Measurements from ENCODE around the gene TSPAN8.
"Not testable (repeated sequence)": the region's sequence is repeated elsewhere in the genome, so short reads cannot be mapped to it uniquely, and the experiment has no call there.

The TSPAN8 gene

DNA sequence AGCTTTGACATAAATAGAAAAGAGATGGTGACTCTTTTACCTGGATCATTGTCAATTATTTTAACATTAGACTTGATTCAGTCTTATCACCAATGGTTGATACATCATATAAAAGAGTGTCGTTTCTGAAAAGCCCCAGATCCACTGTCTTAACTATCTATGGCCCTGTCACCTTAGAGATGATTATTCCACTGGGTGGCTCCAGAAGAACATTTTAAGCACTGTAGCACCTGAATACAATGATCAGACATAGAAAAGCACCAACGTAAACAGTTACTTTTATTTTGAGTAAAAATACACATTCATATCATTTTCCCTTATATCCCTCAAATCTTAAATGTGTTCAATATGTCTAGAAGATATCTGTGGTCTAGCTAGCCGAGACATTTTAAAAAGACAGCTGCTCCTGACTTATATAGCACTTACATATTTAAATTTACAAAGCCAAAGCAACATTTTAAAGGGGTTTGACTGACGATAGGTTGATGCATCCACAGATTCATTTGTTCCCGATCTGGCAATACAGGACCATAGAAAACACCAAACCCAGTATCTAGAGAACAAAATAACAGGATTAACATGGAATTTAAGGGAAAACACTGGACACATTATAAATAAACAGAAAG, 32.9 kb downstream of the TSPAN8 start:
- DNase-seq, result no peak

DNA sequence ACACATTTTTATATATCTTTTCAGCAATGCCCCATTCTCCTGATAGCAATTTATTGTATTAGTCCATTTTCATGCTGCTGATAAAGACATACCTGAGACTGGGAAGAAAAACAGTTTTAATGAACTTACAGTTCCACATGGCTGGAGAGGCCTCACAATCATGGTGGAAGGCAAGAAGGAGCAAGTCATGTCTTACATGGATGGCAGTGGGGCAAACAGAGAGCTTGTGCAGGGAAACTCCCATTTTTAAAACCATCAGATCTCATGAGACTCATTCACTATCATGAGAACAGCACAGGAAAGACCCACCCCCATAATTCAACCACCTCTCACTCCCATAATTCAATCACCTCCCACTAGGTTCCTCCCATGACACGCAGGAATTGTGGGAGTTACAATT, 44.7 kb downstream of the TSPAN8 start:
- not testable (repeated sequence) for DNase-seq

DNA sequence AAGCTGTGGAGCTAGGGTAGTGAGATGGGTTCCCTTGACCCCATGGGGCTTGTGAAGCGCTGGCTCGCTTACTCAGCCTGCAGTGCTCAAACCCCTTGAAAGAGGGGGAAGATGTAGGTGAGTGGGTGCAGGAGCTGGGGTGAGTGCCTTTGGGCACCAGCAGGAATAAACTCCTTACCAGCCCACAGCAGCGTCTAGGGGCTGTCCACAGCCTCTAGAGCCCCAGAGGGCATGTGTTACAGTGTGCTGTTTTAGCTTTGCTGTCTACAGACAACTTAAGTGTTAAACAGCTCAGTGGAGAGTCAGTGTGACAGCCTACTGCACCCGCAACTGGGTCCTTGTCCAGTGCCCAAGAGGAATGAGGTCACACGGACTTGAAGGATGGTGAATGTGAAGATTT, 48.0 kb downstream of the TSPAN8 start:
- DNase-seq, result no peak

DNA sequence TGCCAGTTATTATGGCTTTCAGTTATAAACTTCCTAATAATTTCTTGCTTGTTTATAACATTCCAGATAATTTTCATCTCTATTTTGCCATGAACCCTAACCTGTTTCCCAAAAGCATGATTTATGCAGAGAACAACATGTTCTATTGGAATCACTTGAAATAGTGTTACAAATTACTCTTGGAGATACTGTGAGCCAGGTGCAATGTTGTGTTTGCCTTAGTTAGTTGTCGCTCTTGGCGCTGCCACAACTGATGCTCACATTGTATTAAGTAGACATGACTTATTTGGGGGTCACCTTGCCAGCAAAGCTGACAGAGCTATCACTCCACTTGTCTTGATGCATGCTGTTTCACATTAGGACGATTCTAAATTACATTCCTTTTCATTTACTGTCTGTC, 49.4 kb downstream of the TSPAN8 start:
- DNase-seq, result no peak

DNA sequence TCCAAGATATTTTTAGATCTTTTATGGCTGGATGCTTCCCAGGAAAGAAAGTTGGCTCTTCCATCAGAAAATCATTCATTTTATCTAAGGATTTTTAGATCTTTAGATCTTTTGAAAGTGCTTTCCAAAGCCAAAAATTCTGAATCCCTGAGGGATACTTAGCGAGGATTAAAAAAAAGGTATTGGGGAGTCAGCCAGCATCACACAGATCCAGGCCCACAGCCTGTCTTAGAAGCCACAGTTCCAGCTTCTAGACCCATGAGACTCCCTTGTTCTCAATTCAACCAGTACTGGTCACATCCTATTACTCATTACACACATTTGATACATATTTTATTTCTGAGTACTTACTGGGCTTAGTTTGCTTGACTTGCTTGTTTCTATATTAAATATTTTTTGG, 49.9 kb downstream of the TSPAN8 start:
- no peak for DNase-seq

DNA sequence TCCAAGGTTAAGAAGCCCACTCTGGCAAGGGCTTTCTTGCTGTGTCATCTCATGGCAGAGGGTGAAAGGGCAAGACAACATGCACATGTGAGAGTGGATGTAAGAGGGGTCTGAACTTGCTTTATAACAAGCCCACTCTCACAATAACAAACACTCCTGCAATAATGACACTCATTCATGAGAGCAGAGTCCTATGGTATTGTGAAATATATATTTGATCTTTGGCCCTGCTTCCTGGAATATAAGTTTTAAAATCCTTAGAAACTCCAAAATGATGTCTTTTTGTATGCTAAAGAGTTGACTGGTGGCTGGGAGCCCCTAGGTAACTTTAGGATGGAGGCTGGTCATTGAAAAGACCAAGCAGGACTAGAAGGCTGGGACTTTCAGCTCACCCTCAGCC, 51.8 kb downstream of the TSPAN8 start:
- DNase-seq, result no peak

DNA sequence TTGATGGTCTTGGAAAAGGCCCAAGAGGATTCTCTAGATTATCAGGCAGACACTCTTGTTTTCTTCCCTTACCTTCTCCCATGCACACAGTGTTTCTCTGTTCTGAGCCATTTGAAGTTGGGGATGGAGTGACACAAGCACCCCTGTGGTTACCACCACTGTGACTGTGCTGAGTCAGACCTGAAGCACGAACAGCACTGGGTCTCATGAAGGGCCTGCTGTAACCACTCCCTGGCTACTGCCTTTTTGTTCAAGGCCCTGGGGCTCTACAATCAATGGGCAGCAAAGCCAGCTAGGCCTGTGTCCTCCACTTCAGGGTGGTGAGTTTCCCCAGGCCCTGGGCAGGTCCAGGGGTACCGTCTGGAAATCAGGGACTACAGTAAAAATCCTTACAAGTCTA, 65.5 kb downstream of the TSPAN8 start:
- DNase-seq, result no peak

DNA sequence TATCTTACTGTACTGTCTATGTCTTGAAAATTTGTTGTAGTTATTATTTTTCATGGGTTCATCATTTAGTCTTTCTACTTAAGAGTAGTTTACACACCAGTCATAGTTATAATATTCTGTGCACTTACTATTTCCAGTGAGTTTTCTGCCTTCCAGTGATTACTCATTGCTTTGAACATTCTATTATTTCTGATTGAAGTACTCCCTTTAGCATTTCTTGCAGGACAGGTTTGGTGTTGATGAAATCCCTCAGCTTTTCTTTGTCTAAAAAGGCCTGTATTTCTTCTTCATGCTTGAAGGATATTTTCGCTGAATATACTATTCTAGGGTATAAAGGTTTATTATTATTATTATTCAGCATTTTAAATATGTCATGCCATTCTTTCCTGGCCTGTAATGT, 66.8 kb downstream of the TSPAN8 start:
- DNase-seq, result no peak

DNA sequence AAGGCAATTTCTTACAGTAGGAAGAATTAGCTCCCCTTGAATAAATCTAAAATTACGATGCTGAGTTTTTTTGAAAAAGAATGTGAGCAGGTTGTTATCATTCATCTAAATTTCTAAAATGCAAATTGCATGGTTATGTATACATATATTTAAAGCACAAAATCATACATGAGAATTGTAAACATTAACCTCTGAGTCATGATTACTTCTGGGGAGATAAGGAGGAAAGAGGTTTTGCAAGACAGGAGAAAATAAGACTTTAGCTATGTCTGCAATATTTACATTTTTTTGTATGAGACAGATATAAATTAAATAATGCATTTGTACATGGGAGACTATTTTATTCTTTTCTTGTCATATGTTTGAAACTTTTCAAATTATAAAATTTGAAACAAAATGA, 72.2 kb downstream of the TSPAN8 start:
- DNase-seq, result no peak

DNA sequence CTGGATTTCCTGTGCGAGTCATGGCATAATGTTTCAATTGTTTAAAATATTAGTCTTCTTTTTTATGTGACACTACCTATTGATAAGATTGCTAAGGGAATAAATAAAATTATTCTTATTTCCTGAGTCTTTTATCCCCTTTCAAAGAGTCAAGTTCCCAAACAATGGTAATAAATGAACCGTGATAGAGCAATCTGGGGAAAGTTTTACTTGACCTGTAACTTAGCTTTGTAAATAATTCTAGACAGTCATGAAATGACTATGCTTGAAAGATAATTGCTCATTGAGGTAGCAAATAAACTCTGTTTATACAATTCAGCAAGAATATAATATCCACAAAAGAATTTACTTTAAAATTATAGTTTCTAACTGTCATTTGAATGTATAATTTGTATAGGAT, 82.1 kb downstream of the TSPAN8 start:
- no peak for DNase-seq
